Suprapubic skin (tissue), 4 donors: ENCODE data around the gene CLASRP. TPM values are rescaled to one million over a fixed set of nuclear protein-coding genes. Genes with fewer than 3 reads are reported as not detected.
A peak's percentile ranks its signal among the peaks of the same experiment; 100 is the strongest.

Experiments used
- DNase-seq, 2 donors: peaks; one replicate each; pipeline ENCODE4 v3.0.0-alpha.2; 2019; ENCODE audit warnings: low spot score in 2 of 2
- H3K27ac ChIP-seq: fragments of 200-600 bp; sonication (generic); one replicate; pipeline ENCODE4 v1.5.1; 2019
- H3K27me3 ChIP-seq: fragments of 200-600 bp; sonication (generic); one replicate; pipeline ENCODE4 v1.5.1; 2019
- H3K36me3 ChIP-seq: fragments of 200-600 bp; sonication (generic); one replicate; pipeline ENCODE4 v1.5.1; 2019
- H3K4me1 ChIP-seq: fragments of 200-600 bp; sonication (generic); one replicate; pipeline ENCODE4 v1.5.1; 2019
- H3K4me3 ChIP-seq: fragments of 200-600 bp; sonication (generic); one replicate; pipeline ENCODE4 v1.5.1; 2019; ENCODE audit warnings: mild to moderate bottlenecking
- H3K9me3 ChIP-seq: fragments of 200-600 bp; sonication (generic); one replicate; pipeline ENCODE4 v1.5.1; 2019
- CTCF ChIP-seq, 2 donors: fragments of 200-600 bp in 1 of 2; fragments of 450-650 bp in 1 of 2; sonication (generic) in 1 of 2; IDR thresholded peaks; one replicate each; pipeline ENCODE4 v1.5.1; 2016 to 2019; ENCODE audit warnings: antibody characterized with exemption in 2 of 2, mild to moderate bottlenecking in 1 of 2, moderate library complexity in 1 of 2
- EP300 ChIP-seq: sonication (generic); formaldehyde crosslinking; IDR thresholded peaks from one replicate; pipeline ENCODE4 v1.6.1; 2017; ENCODE audit warnings: antibody characterized with exemption
- POLR2A ChIP-seq, 2 donors: fragments of 450-650 bp; IDR thresholded peaks; one replicate each; pipeline ENCODE4 v1.6.1; 2017; ENCODE audit warnings: antibody characterized with exemption in 2 of 2, mild to moderate bottlenecking in 2 of 2, moderate library complexity in 2 of 2
- POLR2AphosphoS5 ChIP-seq, 3 donors: sonication (generic); formaldehyde crosslinking; IDR thresholded peaks; one replicate each; pipeline ENCODE4 v1.6.1; 2017; ENCODE audit warnings: antibody characterized with exemption in 3 of 3
- WGBS: methylation state at CpG from one replicate; pipeline ENCODE4 v1.1.5; 2018; 5-methylcytosine and 5-hydroxymethylcytosine counted together
- total RNA-seq, 4 donors: library from RNA; depleted of rRNA; stranded (reverse); fragments of >200 nt; gene quantifications; one replicate each; pipeline ENCODE4 v1.1.0, GENCODE V29; 2016

The CLASRP gene
- total RNA-seq, 4 donors from 2014 or later: 55.3 to 135 (median 84.3) TPM

- 54% methylated on average over 15 of the region's 15 CpGs for WGBS
- TF ChIP-seq CTCF (IDR thresholded peaks at IDR 0.05) (no peak), EP300 (no peak), POLR2AphosphoS5 (IDR thresholded peaks at IDR 0.05) (no peak), POLR2A (IDR thresholded peaks at IDR 0.05) (no peak)
- no peak for DNase-seq
- no peaks in the 10 kb centered on the region for H3K27me3 ChIP-seq
- H3K4me3 ChIP-seq: peak overlapping the region; percentile 68
- peaks cover 64% of the 10 kb centered on the region for H3K4me1 ChIP-seq
- H3K9me3 ChIP-seq: no peaks in the 10 kb centered on the region
- peak overlapping the region; percentile 83 for H3K27ac ChIP-seq
- peaks cover 12% of the 10 kb centered on the region for H3K36me3 ChIP-seq
These were observed 38.2 kb downstream of the CLASRP start for GRCh38 chr19:45076851-45077730.

GRCh38 chr19:45078390-45079062, 39.7 kb downstream of the CLASRP start:
- no peak for DNase-seq
- Histone ChIP-seq H3K36me3 (peaks cover 11% of the 10 kb centered on the region), H3K4me1 (peaks cover 54% of the 10 kb centered on the region), H3K27me3 (no peaks in the 10 kb centered on the region), H3K4me3 (peak overlapping the region; percentile 92), H3K9me3 (no peaks in the 10 kb centered on the region), H3K27ac (peak overlapping the region; percentile 82)
- WGBS: 54% methylated on average over 10 of the region's 10 CpGs
- TF ChIP-seq POLR2AphosphoS5 (IDR thresholded peaks at IDR 0.05): no peak
- TF ChIP-seq CTCF (IDR thresholded peaks at IDR 0.05): no peak
- no peak for TF ChIP-seq POLR2A (IDR thresholded peaks at IDR 0.05)
- no peak for TF ChIP-seq EP300

- Histone ChIP-seq H3K27me3 (no peaks in the 10 kb centered on the region), H3K27ac (peak within 1 kb of the TSS; percentile 82), H3K4me3 (peak within 1 kb of the TSS; percentile 92), H3K9me3 (no peaks in the 10 kb centered on the region), H3K4me1 (peaks cover 54% of the 10 kb centered on the region), H3K36me3 (peaks cover 12% of the 10 kb centered on the region)
- DNase-seq: peak in 1 of 2 donors; percentile 89
- no peak for TF ChIP-seq CTCF (IDR thresholded peaks at IDR 0.05)
- peak in 1 of 3 donors; percentile 78 for TF ChIP-seq POLR2AphosphoS5 (IDR thresholded peaks at IDR 0.05)
- TF ChIP-seq POLR2A (IDR thresholded peaks at IDR 0.05): peak in 1 of 2 donors; percentile 28
- TF ChIP-seq EP300: no peak
- under 1% methylated on average over 22 of the region's 61 CpGs for WGBS
These were observed 40.4 kb downstream of the CLASRP start, which contains the start of gene GEMIN7 for GRCh38 chr19:45079063-45079910. TSS of gene GEMIN7 (plus strand) at chr19:45079260. CDS start at chr19:45090115, 10,855 bp downstream.

GRCh38 chr19:45079911-45080370, 41.1 kb downstream of the CLASRP start:
- 2% methylated on average over 6 of the region's 6 CpGs for WGBS
- DNase-seq: no peak
- Histone ChIP-seq H3K27ac (peak overlapping the region; percentile 82), H3K36me3 (peaks cover 17% of the 10 kb centered on the region), H3K4me1 (peaks cover 49% of the 10 kb centered on the region), H3K9me3 (no peaks in the 10 kb centered on the region), H3K4me3 (peak overlapping the region; percentile 92), H3K27me3 (no peaks in the 10 kb centered on the region)
- TF ChIP-seq CTCF (IDR thresholded peaks at IDR 0.05) (no peak), EP300 (no peak), POLR2A (IDR thresholded peaks at IDR 0.05) (no peak), POLR2AphosphoS5 (IDR thresholded peaks at IDR 0.05) (no peak)
